ENCODE measurements around the gene PRPF19.

- no peak for TF ChIP-seq CTCF (IDR thresholded peaks at IDR 0.05)
- TF ChIP-seq POLR2AphosphoS5 (IDR thresholded peaks at IDR 0.05), result no peak
- no peak for TF ChIP-seq POLR2A (IDR thresholded peaks at IDR 0.05)
Observed at GRCh38 chr11:60924906-60925853, 18.8 kb upstream of the PRPF19 start.
